Measurements from ENCODE around the gene TMEM52B.

- TF ChIP-seq CTCF (conservative IDR thresholded peaks at IDR 0.05; ENCODE audit: low read depth, low read length) (no peak), EZH2 (IDR thresholded peaks at IDR 0.05; ENCODE audit: borderline replicate concordance, low read depth, low read length, poor library complexity, severe bottlenecking) (no peak)
Observed at GRCh38 chr12:10169104-10169503, 9.7 kb upstream of the TMEM52B start.

Measured in A673 (cell line).